ENCODE measurements around the gene NTRK3. TPM values are rescaled to one million over a fixed set of nuclear protein-coding genes. Genes with fewer than 3 reads are reported as not detected.

Gene NTRK3
- total RNA-seq, result not detected in 2 replicates

GRCh38 chr15:88256279-88257230 lies at the start of gene NTRK3:
Gene NTRK3 (minus strand): TSS chr15:88256739. CDS start chr15:88256153, 586 bp downstream.

Other genes with a start within 250 kb of the NTRK3 start
- 26.2 and 26.7 TPM in 2 replicates for gene MRPL46, start 210.6 kb upstream of the NTRK3 start, total RNA-seq
- 54.6 and 61.2 TPM in 2 replicates for gene MRPS11, start 211.0 kb upstream of the NTRK3 start, total RNA-seq

Data from mammary microvascular endothelial cell (primary cell).